HCT116 (cell line): Measurements from ENCODE around the gene CCDC14.

Experiments
- ATF3 ChIP-seq: IDR thresholded peaks from 2 replicates; pipeline ENCODE4 v1.6.1; 2012
- CTCF ChIP-seq, 3 experiments: fragments of 200-600 bp in 1 of 3; sonication (generic) in 1 of 3; IDR thresholded peaks in 2 of 3; conservative IDR thresholded peaks in 1 of 3; 2 replicates each; pipeline ENCODE4 v1.5.1; 2012 to 2017; ENCODE audit warnings: low read depth in 2 of 3, low read length in 2 of 3, antibody characterized with exemption in 1 of 3, borderline replicate concordance in 1 of 3, control low read depth in 1 of 3, mild to moderate bottlenecking in 1 of 3, mixed read lengths in 1 of 3, mixed run types in 1 of 3, moderate library complexity in 1 of 3; ENCODE audit not compliant: insufficient read depth in 1 of 3
- EZH2 ChIP-seq: fragments of 200-600 bp; sonication (generic); IDR thresholded peaks from 2 replicates; pipeline ENCODE4 v1.6.1; 2017; ENCODE audit warnings: antibody characterized with exemption, mixed run types
- EZH2phosphoT487 ChIP-seq: fragments of 200-600 bp; IDR thresholded peaks from 2 replicates; pipeline ENCODE4 v1.6.1; 2018; ENCODE audit warnings: antibody characterized with exemption, borderline replicate concordance
- FOSL1 ChIP-seq: IDR thresholded peaks from 2 replicates; pipeline ENCODE4 v1.6.1; 2012; ENCODE audit warnings: low read depth
- POLR2A ChIP-seq: IDR thresholded peaks from 2 replicates; pipeline ENCODE4 v1.7.0; 2011; ENCODE audit warnings: borderline replicate concordance; ENCODE audit not compliant: insufficient read depth, insufficient read length; ENCODE audit errors: extremely low read depth
- POLR2AphosphoS5 ChIP-seq: IDR thresholded peaks from 2 replicates; pipeline ENCODE4 v1.6.1; 2011; ENCODE audit warnings: mild to moderate bottlenecking, low read depth, low read length, moderate library complexity
- RAD21 ChIP-seq: IDR thresholded peaks from 2 replicates; pipeline ENCODE4 v1.6.1; 2012; ENCODE audit warnings: low read depth, mild to moderate bottlenecking
- REST ChIP-seq: IDR thresholded peaks from 2 replicates; pipeline ENCODE4 v1.6.1; 2012; ENCODE audit warnings: low read depth
- SIN3A ChIP-seq: IDR thresholded peaks from 2 replicates; pipeline ENCODE4 v1.6.1; 2012; ENCODE audit warnings: low read depth
- YY1 ChIP-seq: IDR thresholded peaks from 2 replicates; pipeline ENCODE4 v1.6.1; 2011; ENCODE audit warnings: low read length, low read depth, moderate library complexity, mild to moderate bottlenecking; ENCODE audit not compliant: insufficient replicate concordance; ENCODE audit errors: extremely low read depth
- ZNF274 ChIP-seq: fragments of 200-500 bp; sonication (Bioruptor generic); IDR thresholded peaks from 2 replicates; pipeline ENCODE4 v1.6.1; 2014; ENCODE audit warnings: mild to moderate bottlenecking, low read depth, low read length, inconsistent platforms

GRCh38 chr3:123936400-123936799, 24.6 kb downstream of the CCDC14 start:
- TF ChIP-seq CTCF (IDR thresholded peaks at IDR 0.05 in 2 of 3, conservative IDR thresholded peaks at IDR 0.05 in 1 of 3; ENCODE audit: borderline replicate concordance in 1 of 3, insufficient read depth in 1 of 3, low read depth in 2 of 3, low read length in 2 of 3), result no peak
- no peak for TF ChIP-seq POLR2A
- no peak for TF ChIP-seq POLR2AphosphoS5
- TF ChIP-seq EZH2, result no peak
- no peak for TF ChIP-seq REST
- no peak for TF ChIP-seq EZH2phosphoT487
- no peak for TF ChIP-seq SIN3A
- no peak for TF ChIP-seq RAD21
- no peak for TF ChIP-seq FOSL1
- TF ChIP-seq ATF3, result no peak
- no peak for TF ChIP-seq ZNF274
- TF ChIP-seq YY1, result no peak
